ENCODE data around the gene ACIN1. TPM values are rescaled to one million over a fixed set of nuclear protein-coding genes. Genes with fewer than 3 reads are reported as not detected.

The ACIN1 gene
- total and polyA plus RNA-seq, 2 of the 13 experiments (the other 11 are each of a cell fraction or from before 2014, with no cell fraction given): 165 to 183 TPM

GRCh38 chr14:23068789-23069412 is 26.0 kb downstream of the ACIN1 start (continued):
- TF ChIP-seq MLX (CRISPR knock-in tag; IDR thresholded peaks at IDR 0.05): no peak
- peak; percentile 43; the same call in 1 of the 2 replicates for TF ChIP-seq FOXA3 (CRISPR knock-in tag; IDR thresholded peaks at IDR 0.05)
- TF ChIP-seq ZNF510 (CRISPR knock-in tag; IDR thresholded peaks at IDR 0.05; ENCODE audit: low read depth): no peak
- TF ChIP-seq DZIP1 (CRISPR knock-in tag; IDR thresholded peaks at IDR 0.05): no peak
- TF ChIP-seq ETV6 (CRISPR knock-in tag; conservative IDR thresholded peaks at IDR 0.05): no peak; the same call in 1 of the 2 replicates
- no peak; the same call in 1 of the 2 replicates for TF ChIP-seq NCOA2 (CRISPR knock-in tag; IDR thresholded peaks at IDR 0.05)
- 0 out of 2 replicates have a peak, but pooled peaks have one; percentile 20 for TF ChIP-seq ZNF136 (CRISPR knock-in tag; IDR thresholded peaks at IDR 0.05; ENCODE audit: low read depth)
- TF ChIP-seq HNF1B (CRISPR knock-in tag; IDR thresholded peaks at IDR 0.05): peak; percentile 34; the same call in 1 of the 2 replicates
- TF ChIP-seq ZNF713 (CRISPR knock-in tag; IDR thresholded peaks at IDR 0.05): no peak
- TF ChIP-seq NFIB (CRISPR knock-in tag; IDR thresholded peaks at IDR 0.05; ENCODE audit: borderline replicate concordance): no peak
- TF ChIP-seq HMG20B (CRISPR knock-in tag; conservative IDR thresholded peaks at IDR 0.05): no peak
- no peak for TF ChIP-seq ZNF446 (CRISPR knock-in tag; IDR thresholded peaks at IDR 0.05)
- no peak for TF ChIP-seq ZNF513 (CRISPR knock-in tag; conservative IDR thresholded peaks at IDR 0.05)
- no peak for TF ChIP-seq NFIC (IDR thresholded peaks at IDR 0.05; ENCODE audit: low read length)
- peak; percentile 53; the same call in 1 of the 2 replicates for TF ChIP-seq CCDC6 (CRISPR knock-in tag; IDR thresholded peaks at IDR 0.05)
- peak; percentile 92 for TF ChIP-seq PHF5A (CRISPR knock-in tag; IDR thresholded peaks at IDR 0.05; ENCODE audit: low read depth, unreplicated experiment)
- TF ChIP-seq ATF1 (CRISPR knock-in tag; IDR thresholded peaks at IDR 0.05): no peak
- TF ChIP-seq KDM1A (CRISPR knock-in tag; IDR thresholded peaks at IDR 0.05): no peak
- peak in 1 of 2 experiments; percentile 85; a peak in 1 of 4 replicates for TF ChIP-seq KLF16 (CRISPR knock-in tag; IDR thresholded peaks at IDR 0.05)
- TF ChIP-seq RAD51 (IDR thresholded peaks at IDR 0.05; ENCODE audit: borderline replicate concordance): no peak
- no peak for TF ChIP-seq ZNF329 (CRISPR knock-in tag; IDR thresholded peaks at IDR 0.05; ENCODE audit: low read depth)
- TF ChIP-seq ZSCAN31 (CRISPR knock-in tag; IDR thresholded peaks at IDR 0.05; ENCODE audit: low read depth): peak; percentile 87; the same call in 1 of the 2 replicates
- TF ChIP-seq POLR2AphosphoS5 (IDR thresholded peaks at IDR 0.05; ENCODE audit: low read depth, low read length): no peak; the same call in 1 of the 2 replicates
- TF ChIP-seq THYN1 (CRISPR knock-in tag; IDR thresholded peaks at IDR 0.05; ENCODE audit: borderline replicate concordance, low read depth): no peak
- TF ChIP-seq ZFP62 (CRISPR knock-in tag; IDR thresholded peaks at IDR 0.05): no peak
- no peak for TF ChIP-seq ZNF33B (CRISPR knock-in tag; IDR thresholded peaks at IDR 0.05)

Measured in HepG2 (cell line).